ENCODE data around the gene PAX5. TPM values are rescaled to one million over a fixed set of nuclear protein-coding genes. Genes with fewer than 3 reads are reported as not detected.

PAX5 gene
- total and polyA plus RNA-seq, 2 of the 13 experiments (the other 11 are each of a cell fraction or from before 2014, with no cell fraction given): not detected

- TF ChIP-seq ZNF776 (CRISPR knock-in tag; IDR thresholded peaks at IDR 0.05) (no peak), TCF7L2 (IDR thresholded peaks at IDR 0.05; ENCODE audit: low read depth, low read length) (no peak), MAZ (IDR thresholded peaks at IDR 0.05; ENCODE audit: borderline replicate concordance, low read depth, low read length) (no peak), MAZ (CRISPR knock-in tag; IDR thresholded peaks at IDR 0.05; ENCODE audit: low read depth) (no peak), PAXIP1 (CRISPR knock-in tag; conservative IDR thresholded peaks at IDR 0.05) (no peak), ZNF10 (CRISPR knock-in tag; IDR thresholded peaks at IDR 0.05; ENCODE audit: borderline replicate concordance, low read depth) (no peak), ZBTB38 (CRISPR knock-in tag; IDR thresholded peaks at IDR 0.05) (no peak), ASH2L (IDR thresholded peaks at IDR 0.05; ENCODE audit: insufficient read length, low read depth, low read length) (no peak), ZNF737 (CRISPR knock-in tag; IDR thresholded peaks at IDR 0.05; ENCODE audit: borderline replicate concordance) (no peak), ZNF256 (CRISPR knock-in tag; conservative IDR thresholded peaks at IDR 0.05) (no peak), KDM1A (CRISPR knock-in tag; IDR thresholded peaks at IDR 0.05) (no peak)
These were observed 210.6 kb downstream of the PAX5 start (continued) for GRCh38 chr9:36823466-36823865.

DNA sequence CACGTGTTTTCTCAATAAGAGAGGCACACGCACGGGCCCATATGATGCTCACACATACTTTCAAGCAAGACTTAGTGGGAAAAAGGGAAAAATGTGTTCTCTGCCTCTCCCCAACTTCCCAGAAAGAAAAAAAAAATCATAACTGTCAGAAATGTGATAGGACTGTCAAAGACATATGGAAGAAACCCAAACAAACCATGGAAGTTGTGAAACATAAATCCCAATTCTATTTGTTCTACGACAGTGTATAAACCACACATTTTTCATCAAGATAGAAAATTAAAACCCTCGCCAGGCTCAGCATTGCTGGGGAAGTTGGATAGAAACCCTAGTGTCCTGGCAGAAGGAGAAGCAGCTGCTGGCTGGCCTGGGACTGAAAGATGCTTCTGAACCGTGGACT is 211.9 kb downstream of the PAX5 start:
- ChIA-PET CTCF (ENCODE audit: low intra/inter-chr PET ratio, low total read pairs) (no interaction called here), POLR2A (no interaction called here)
- no peaks in the 10 kb centered on the region for H3K36me3 ChIP-seq (replicated peaks in 1 of 2; ENCODE audit: control insufficient read depth in 1 of 2, insufficient read depth in 2 of 2, low read length in 2 of 2)
- no TSS peak for BruUV-seq (replicated peaks)
- DNase-seq (ENCODE audit: low spot score): no peak
- no peaks in the 10 kb centered on the region for H4K20me1 ChIP-seq (ENCODE audit: insufficient read depth, low read length)
- no peak overlapping the region for H2AFZ ChIP-seq (ENCODE audit: low read length)
- peaks cover 3 to 19% of the 10 kb centered on the region in 2 experiments; a peak in 1 of 5 replicates for H3K27me3 ChIP-seq (ENCODE audit: control insufficient read depth in 1 of 2, insufficient read depth in 2 of 2, low read length in 2 of 2)
- no peaks in the 10 kb centered on the region for H3K4me1 ChIP-seq (ENCODE audit: insufficient read depth, low read length)
- TF ChIP-seq KLF9 (CRISPR knock-in tag; IDR thresholded peaks at IDR 0.05; ENCODE audit: low read depth): no peak
- TF ChIP-seq ZNF234 (CRISPR knock-in tag; conservative IDR thresholded peaks at IDR 0.05): no peak
- no peak for ATAC-seq
- intact Hi-C loops (cut with micrococcal nuclease; ENCODE audit: unreplicated experiment): no loop called here
- no peak overlapping the region for H3K4me3 ChIP-seq (replicated peaks in 1 of 3; ENCODE audit: insufficient read depth in 1 of 3, low read depth in 2 of 3, low read length in 3 of 3)
- in situ Hi-C loops (cut with HindIII; ENCODE audit: extremely low pct_ligation_motif_present, low pct_unique_long_range_greater_than_20kb): no loop called here
- H3K79me2 ChIP-seq (ENCODE audit: insufficient read depth, low read length): no peaks in the 10 kb centered on the region
- 19% methylated on average over 6 of the region's 6 CpGs for WGBS (ENCODE audit: low lambda C conversion rate)
- H3K4me2 ChIP-seq (ENCODE audit: low read depth, low read length): no peak overlapping the region
- H3K9me3 ChIP-seq (ENCODE audit: low read length): no peaks in the 10 kb centered on the region
- no peak overlapping the region for H3K27ac ChIP-seq (ENCODE audit: extremely low read length, insufficient read depth, low read length)
- FAIRE-seq: no peak
- H3K9ac ChIP-seq (ENCODE audit: insufficient read depth, low read depth, low read length): no peak overlapping the region

All from HepG2 (cell line).